ENCODE results near the gene ANHX. TPM values are rescaled to one million over a fixed set of nuclear protein-coding genes. Genes with fewer than 3 reads are reported as not detected.

ANHX gene
- total RNA-seq, 1 donor from 2014 or later: not detected

GRCh38 chr12:133221241-133221640, 14.4 kb downstream of the ANHX start:
- H3K4me3 ChIP-seq: no peak overlapping the region
- no peak for DNase-seq
- no peaks in the 10 kb centered on the region for H3K36me3 ChIP-seq
- no peak overlapping the region for H3K27ac ChIP-seq (replicated peaks)
- no peaks in the 10 kb centered on the region for H3K27me3 ChIP-seq (ENCODE audit: low read depth)
- no peaks in the 10 kb centered on the region for H3K4me1 ChIP-seq
- H3K9me3 ChIP-seq (replicated peaks): peaks cover 82% of the 10 kb centered on the region
- intact Hi-C loops (cut with micrococcal nuclease): no loop called here
- TF ChIP-seq CTCF (IDR thresholded peaks at IDR 0.05; ENCODE audit: borderline replicate concordance): no peak

- Histone ChIP-seq H3K9me3 (replicated peaks) (peaks cover 83% of the 10 kb centered on the region), H3K36me3 (no peaks in the 10 kb centered on the region), H3K4me1 (no peaks in the 10 kb centered on the region), H3K4me3 (no peak overlapping the region), H3K27me3 (ENCODE audit: low read depth) (no peaks in the 10 kb centered on the region), H3K27ac (replicated peaks) (no peak overlapping the region)
- intact Hi-C loops (cut with micrococcal nuclease): no loop called here
- TF ChIP-seq CTCF (IDR thresholded peaks at IDR 0.05; ENCODE audit: borderline replicate concordance): no peak
- no peak for DNase-seq
These were observed 15.2 kb downstream of the ANHX start for GRCh38 chr12:133220521-133220920.

- TF ChIP-seq CTCF (IDR thresholded peaks at IDR 0.05; ENCODE audit: borderline replicate concordance): no peak
- Histone ChIP-seq H3K27me3 (ENCODE audit: low read depth) (no peaks in the 10 kb centered on the region), H3K36me3 (peaks cover 9% of the 10 kb centered on the region), H3K4me3 (no peak overlapping the region), H3K9me3 (replicated peaks) (peaks cover 96% of the 10 kb centered on the region), H3K27ac (replicated peaks) (no peak overlapping the region), H3K4me1 (no peaks in the 10 kb centered on the region)
- intact Hi-C loops (cut with micrococcal nuclease): no loop called here
- DNase-seq: no peak
These were observed 18.5 kb downstream of the ANHX start for GRCh38 chr12:133217219-133217618.

- H3K27me3 ChIP-seq (ENCODE audit: low read depth): no peaks in the 10 kb centered on the region
- peaks cover 100% of the 10 kb centered on the region for H3K9me3 ChIP-seq (replicated peaks)
- H3K4me1 ChIP-seq: no peaks in the 10 kb centered on the region
- no peak overlapping the region for H3K4me3 ChIP-seq
- no peak for TF ChIP-seq CTCF (IDR thresholded peaks at IDR 0.05; ENCODE audit: borderline replicate concordance)
- H3K27ac ChIP-seq (replicated peaks): no peak overlapping the region
- no peak for DNase-seq
- H3K36me3 ChIP-seq: peaks cover 19% of the 10 kb centered on the region
- intact Hi-C loops (cut with micrococcal nuclease): no loop called here
These were observed 20.0 kb downstream of the ANHX start for GRCh38 chr12:133215724-133216123.

GRCh38 chr12:133206390-133206789, 29.3 kb downstream of the ANHX start:
- no peak for DNase-seq
- Histone ChIP-seq H3K36me3 (peaks cover 99% of the 10 kb centered on the region), H3K9me3 (replicated peaks) (peaks cover 100% of the 10 kb centered on the region), H3K4me1 (no peaks in the 10 kb centered on the region), H3K4me3 (no peak overlapping the region), H3K27ac (replicated peaks) (no peak overlapping the region), H3K27me3 (ENCODE audit: low read depth) (no peaks in the 10 kb centered on the region)
- intact Hi-C loops (cut with micrococcal nuclease): no loop called here
- TF ChIP-seq CTCF (IDR thresholded peaks at IDR 0.05; ENCODE audit: borderline replicate concordance): no peak

GRCh38 chr12:133204264-133204603, 31.4 kb downstream of the ANHX start:
- H3K27me3 ChIP-seq (ENCODE audit: low read depth): no peaks in the 10 kb centered on the region
- H3K4me1 ChIP-seq: no peaks in the 10 kb centered on the region
- no peak overlapping the region for H3K27ac ChIP-seq (replicated peaks)
- H3K9me3 ChIP-seq (replicated peaks): peaks cover 98% of the 10 kb centered on the region
- H3K4me3 ChIP-seq: no peak overlapping the region
- DNase-seq: no peak
- peaks cover 98% of the 10 kb centered on the region for H3K36me3 ChIP-seq
- intact Hi-C loops (cut with micrococcal nuclease): no loop called here
- no peak for TF ChIP-seq CTCF (IDR thresholded peaks at IDR 0.05; ENCODE audit: borderline replicate concordance)
